ENCODE measurements around the gene CHD3. TPM values are rescaled to one million over a fixed set of nuclear protein-coding genes. Genes with fewer than 3 reads are reported as not detected.
A peak's percentile ranks its signal among the peaks of the same experiment; 100 is the strongest.

CHD3 gene
- total and polyA plus RNA-seq, 2 of the 13 experiments (the other 11 are each of a cell fraction or from before 2014, with no cell fraction given) = 2.7 to 3.7 TPM

- TF ChIP-seq HIC2 (CRISPR knock-in tag; IDR thresholded peaks at IDR 0.05; ENCODE audit: low read depth) = no peak
- no peak for TF ChIP-seq ZNF724P (CRISPR knock-in tag; IDR thresholded peaks at IDR 0.05; ENCODE audit: borderline replicate concordance)
- TF ChIP-seq ZNF280D (CRISPR knock-in tag; IDR thresholded peaks at IDR 0.05) = no peak
- TF ChIP-seq ZNF589 (CRISPR knock-in tag; conservative IDR thresholded peaks at IDR 0.05) = no peak
- peak; percentile 96 for TF ChIP-seq AGO1 (IDR thresholded peaks at IDR 0.05; ENCODE audit: low read depth, low read length, poor library complexity, severe bottlenecking)
- 0 out of 2 replicates have a peak, but pooled peaks have one; percentile 20 for TF ChIP-seq NKX3-1 (CRISPR knock-in tag; IDR thresholded peaks at IDR 0.05)
- 0 out of 2 replicates have a peak, but pooled peaks have one; percentile 14 for TF ChIP-seq POLR2AphosphoS5 (IDR thresholded peaks at IDR 0.05; ENCODE audit: low read depth, low read length)
- TF ChIP-seq TCF7L2 (IDR thresholded peaks at IDR 0.05; ENCODE audit: low read depth, low read length) = no peak
- TF ChIP-seq SATB2 (CRISPR knock-in tag; IDR thresholded peaks at IDR 0.05) = no peak
- TF ChIP-seq ARNTL (CRISPR knock-in tag; IDR thresholded peaks at IDR 0.05) = no peak
- TF ChIP-seq PRDM10 (CRISPR knock-in tag; IDR thresholded peaks at IDR 0.05; ENCODE audit: low read depth) = no peak
- no peak for TF ChIP-seq FOXO4 (CRISPR knock-in tag; conservative IDR thresholded peaks at IDR 0.05)
- TF ChIP-seq ZNF652 (CRISPR knock-in tag; IDR thresholded peaks at IDR 0.05; ENCODE audit: borderline replicate concordance, low read depth) = no peak; the same call in 1 of the 2 replicates
- TF ChIP-seq GABPB1 (CRISPR knock-in tag; IDR thresholded peaks at IDR 0.05) = peak; percentile 91
- TF ChIP-seq ZNF841 (CRISPR knock-in tag; IDR thresholded peaks at IDR 0.05; ENCODE audit: borderline replicate concordance) = no peak
- TF ChIP-seq TAF1 (CRISPR knock-in tag; IDR thresholded peaks at IDR 0.05) = peak; percentile 59
- 0 out of 2 replicates have a peak, but pooled peaks have one; percentile 28 for TF ChIP-seq ZNF367 (CRISPR knock-in tag; IDR thresholded peaks at IDR 0.05; ENCODE audit: borderline replicate concordance)
- no peak for TF ChIP-seq ZNF775 (CRISPR knock-in tag; IDR thresholded peaks at IDR 0.05; ENCODE audit: borderline replicate concordance)
Observed at GRCh38 chr17:7856811-7857712, 31.5 kb upstream of the CHD3 start, which contains the start of gene NAA38 (continued).
